Measurements from ENCODE around the gene FZD2.
"Not testable (repeated sequence)": the region's sequence is repeated elsewhere in the genome, so short reads cannot be mapped to it uniquely, and the experiment has no call there.

FZD2 gene

GRCh38 chr17:44556832-44557606 lies at the start of gene FZD2:
TSS of gene FZD2 (plus strand) at chr17:44557484. CDS start at chr17:44557689, 205 bp downstream.
- DNase-seq: peak; percentile 72

- not testable (repeated sequence) for DNase-seq
These were observed 45.8 kb upstream of the FZD2 start for GRCh38 chr17:44511241-44512134.

- DNase-seq: no peak
These were observed 39.3 kb upstream of the FZD2 start for GRCh38 chr17:44518032-44518431.

GRCh38 chr17:44522883-44523671 lies 34.2 kb upstream of the FZD2 start:
- peak; percentile 33 for DNase-seq

- no peak for DNase-seq
These were observed 33.7 kb upstream of the FZD2 start for GRCh38 chr17:44523672-44523972.

GRCh38 chr17:44527102-44527501 lies 30.2 kb upstream of the FZD2 start:
- DNase-seq: no peak

GRCh38 chr17:44527954-44528353 lies 29.3 kb upstream of the FZD2 start:
- no peak for DNase-seq

GRCh38 chr17:44529864-44530263 lies 27.4 kb upstream of the FZD2 start:
- DNase-seq: no peak

- DNase-seq: no peak
These were observed 26.3 kb upstream of the FZD2 start for GRCh38 chr17:44530896-44531418.

GRCh38 chr17:44533533-44534246 lies 23.6 kb upstream of the FZD2 start:
- peak; percentile 71 for DNase-seq

GRCh38 chr17:44536090-44536953 lies 21.0 kb upstream of the FZD2 start:
- no peak for DNase-seq

- not testable (repeated sequence) for DNase-seq
These were observed 19.4 kb upstream of the FZD2 start for GRCh38 chr17:44537922-44538321.

GRCh38 chr17:44539673-44540072 lies 17.6 kb upstream of the FZD2 start:
- DNase-seq: no peak

- no peak for DNase-seq
These were observed 16.8 kb upstream of the FZD2 start for GRCh38 chr17:44540246-44541084.

- DNase-seq: no peak
These were observed 15.3 kb upstream of the FZD2 start for GRCh38 chr17:44541884-44542581.

GRCh38 chr17:44543213-44543904 lies 13.9 kb upstream of the FZD2 start:
- no peak for DNase-seq

GRCh38 chr17:44543905-44544523 lies 13.3 kb upstream of the FZD2 start:
- DNase-seq: no peak

Measured in CD4-positive, alpha-beta T cell treated with Interleukin-4 for 4 hours (primary cell).